Measurements from ENCODE around the gene CERT1.

GRCh38 chr5:75550597-75550996, 39.2 kb upstream of the CERT1 start:
- TF ChIP-seq, protein P1, sequence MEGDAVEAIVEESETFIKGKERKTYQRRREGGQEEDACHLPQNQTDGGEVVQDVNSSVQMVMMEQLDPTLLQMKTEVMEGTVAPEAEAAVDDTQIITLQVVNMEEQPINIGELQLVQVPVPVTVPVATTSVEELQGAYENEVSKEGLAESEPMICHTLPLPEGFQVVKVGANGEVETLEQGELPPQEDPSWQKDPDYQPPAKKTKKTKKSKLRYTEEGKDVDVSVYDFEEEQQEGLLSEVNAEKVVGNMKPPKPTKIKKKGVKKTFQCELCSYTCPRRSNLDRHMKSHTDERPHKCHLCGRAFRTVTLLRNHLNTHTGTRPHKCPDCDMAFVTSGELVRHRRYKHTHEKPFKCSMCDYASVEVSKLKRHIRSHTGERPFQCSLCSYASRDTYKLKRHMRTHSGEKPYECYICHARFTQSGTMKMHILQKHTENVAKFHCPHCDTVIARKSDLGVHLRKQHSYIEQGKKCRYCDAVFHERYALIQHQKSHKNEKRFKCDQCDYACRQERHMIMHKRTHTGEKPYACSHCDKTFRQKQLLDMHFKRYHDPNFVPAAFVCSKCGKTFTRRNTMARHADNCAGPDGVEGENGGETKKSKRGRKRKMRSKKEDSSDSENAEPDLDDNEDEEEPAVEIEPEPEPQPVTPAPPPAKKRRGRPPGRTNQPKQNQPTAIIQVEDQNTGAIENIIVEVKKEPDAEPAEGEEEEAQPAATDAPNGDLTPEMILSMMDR (IDR thresholded peaks at IDR 0.05; ENCODE audit: low read length) = no peak
- no peak for TF ChIP-seq EZH2 (IDR thresholded peaks at IDR 0.05; ENCODE audit: borderline replicate concordance, low read length)

Measured in OCI-LY1 (cell line).